ENCODE results near the gene KRT38.
A peak's percentile ranks its signal among the peaks of the same experiment; 100 is the strongest.
"Not testable (repeated sequence)": the region's sequence is repeated elsewhere in the genome, so short reads cannot be mapped to it uniquely, and the experiment has no call there.

Gene KRT38

DNA sequence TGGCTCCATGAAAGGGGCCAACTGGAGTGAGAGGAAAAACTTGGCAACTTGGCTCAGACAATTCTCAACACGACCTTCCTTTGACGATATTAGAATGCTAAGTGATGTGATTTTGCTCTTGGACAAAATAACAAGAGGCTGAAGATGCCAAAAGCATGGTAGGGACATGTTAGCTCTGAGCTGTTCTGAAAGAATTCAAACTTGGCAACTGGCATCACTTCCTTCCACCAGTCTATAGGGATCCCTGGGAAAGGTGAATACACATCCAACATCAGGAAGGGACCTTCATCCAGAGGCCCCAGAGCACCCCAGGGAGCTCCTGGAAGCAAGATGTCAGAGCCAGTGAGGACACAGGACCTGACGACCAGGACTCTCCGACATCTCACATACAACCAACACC lies 20.6 kb downstream of the KRT38 start:
- no peak for DNase-seq

DNA sequence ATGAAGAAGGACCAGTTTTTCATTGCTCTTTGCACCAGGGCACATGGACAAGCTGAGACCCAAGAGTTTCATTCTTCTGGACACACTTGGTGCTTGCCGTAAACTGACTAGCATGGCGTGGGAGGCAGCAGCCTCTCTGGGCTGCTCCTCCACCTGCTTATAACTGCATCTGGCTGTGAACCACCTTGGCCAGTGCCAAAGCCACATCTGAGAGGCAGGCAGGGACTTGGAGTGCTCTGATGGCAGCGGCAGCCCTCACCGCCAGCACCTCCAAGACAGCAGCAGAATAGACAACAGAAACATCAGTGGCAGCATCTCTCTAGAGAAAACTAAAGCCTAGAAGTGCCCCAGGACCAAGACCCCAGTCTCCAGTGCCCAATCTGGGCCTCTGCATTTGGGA lies 21.1 kb downstream of the KRT38 start:
- DNase-seq: no peak

DNA sequence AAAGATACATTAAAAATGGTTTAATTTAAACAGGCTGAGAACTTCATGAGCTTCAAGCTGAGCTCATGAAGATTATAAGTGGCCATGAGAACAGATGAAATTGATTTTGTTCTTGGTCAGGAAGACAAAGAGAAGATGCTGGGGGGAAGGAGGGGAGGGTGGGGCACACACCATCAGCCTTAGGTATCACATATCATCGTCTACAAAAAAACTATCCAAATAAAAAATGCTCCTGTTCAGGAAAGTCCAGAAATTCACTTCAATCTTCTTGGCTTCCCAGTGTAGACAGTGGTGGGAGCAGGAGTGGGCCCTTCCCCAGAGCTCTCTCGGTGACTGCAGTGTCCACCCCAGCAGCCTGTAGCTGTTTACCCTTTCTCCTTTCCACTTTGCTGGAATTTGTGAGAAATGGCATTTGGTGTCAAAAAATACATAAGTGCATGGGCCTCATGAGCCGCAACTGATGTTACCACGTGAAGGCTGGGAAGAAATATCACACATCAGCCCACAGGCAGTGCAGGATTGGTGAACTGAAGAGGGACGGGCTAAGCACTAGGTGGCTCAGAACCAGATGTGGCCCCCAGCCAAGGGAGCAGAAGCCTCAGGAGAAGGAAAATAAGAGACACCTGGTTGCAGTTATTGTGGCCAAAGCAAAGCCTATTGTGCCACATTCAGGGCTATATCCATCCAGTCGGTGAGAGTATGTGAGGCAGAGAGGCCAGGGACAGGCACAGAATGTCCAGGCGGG lies 22.5 kb downstream of the KRT38 start:
- DNase-seq: no peak

DNA sequence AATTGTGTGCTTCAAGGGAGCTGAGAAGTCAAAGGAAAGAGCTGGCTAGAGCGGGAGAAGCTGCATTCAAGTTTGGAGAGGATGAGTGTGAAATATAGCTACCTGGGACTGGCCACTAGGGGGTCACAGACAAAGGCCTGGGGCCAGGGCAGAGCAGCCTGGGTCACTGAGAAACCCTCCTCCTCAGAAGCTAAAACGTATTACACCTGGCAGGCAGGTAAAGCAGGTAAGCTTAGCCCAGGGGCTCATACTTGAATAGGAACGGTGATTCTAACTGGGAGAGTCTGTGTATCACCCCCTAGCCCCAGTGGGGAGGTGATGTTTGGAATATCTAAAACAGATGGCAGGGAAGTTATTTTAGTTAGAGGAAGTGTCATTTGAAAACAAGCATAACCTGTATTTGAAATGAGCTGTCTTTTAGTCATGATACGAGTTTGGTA lies 23.2 kb downstream of the KRT38 start:
- DNase-seq: no peak

DNA sequence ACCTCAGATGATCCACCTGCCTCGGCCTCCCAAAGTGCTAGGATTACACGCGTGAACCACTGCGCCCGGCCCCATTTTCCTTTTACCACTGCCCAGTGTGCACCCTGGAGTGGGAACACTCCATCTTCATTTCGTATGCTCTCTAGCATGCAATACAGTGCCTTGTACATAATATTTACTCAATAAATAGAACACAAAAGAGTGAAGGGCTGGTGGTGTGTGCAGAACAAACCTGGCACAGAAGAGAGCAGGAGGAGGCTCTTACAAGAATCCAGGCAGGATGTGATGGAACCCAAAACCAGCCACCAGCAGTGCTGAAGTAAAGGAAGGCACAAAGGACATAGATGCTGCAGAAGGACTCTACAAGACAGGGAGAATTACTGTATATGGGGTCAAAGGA lies 23.7 kb downstream of the KRT38 start:
- no peak for DNase-seq

DNA sequence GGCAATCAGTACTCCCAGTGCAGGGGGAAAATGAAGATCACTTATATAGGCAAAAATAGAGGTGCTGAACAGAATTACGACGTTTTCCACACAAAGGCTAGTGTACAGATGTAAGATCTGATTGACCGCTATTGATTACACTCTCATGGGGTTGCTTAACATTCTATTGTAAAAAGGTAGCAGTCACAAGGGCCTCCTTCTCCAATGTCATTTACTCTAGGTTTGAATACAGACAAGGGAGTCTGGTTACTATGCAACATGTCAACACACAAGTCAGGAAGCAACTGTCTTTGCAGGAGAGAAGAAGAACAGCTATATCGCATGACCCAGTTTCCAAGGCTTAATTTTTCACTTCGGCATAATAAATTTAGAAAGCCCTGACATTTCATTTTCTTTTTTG lies 24.3 kb downstream of the KRT38 start:
- DNase-seq: no peak

DNA sequence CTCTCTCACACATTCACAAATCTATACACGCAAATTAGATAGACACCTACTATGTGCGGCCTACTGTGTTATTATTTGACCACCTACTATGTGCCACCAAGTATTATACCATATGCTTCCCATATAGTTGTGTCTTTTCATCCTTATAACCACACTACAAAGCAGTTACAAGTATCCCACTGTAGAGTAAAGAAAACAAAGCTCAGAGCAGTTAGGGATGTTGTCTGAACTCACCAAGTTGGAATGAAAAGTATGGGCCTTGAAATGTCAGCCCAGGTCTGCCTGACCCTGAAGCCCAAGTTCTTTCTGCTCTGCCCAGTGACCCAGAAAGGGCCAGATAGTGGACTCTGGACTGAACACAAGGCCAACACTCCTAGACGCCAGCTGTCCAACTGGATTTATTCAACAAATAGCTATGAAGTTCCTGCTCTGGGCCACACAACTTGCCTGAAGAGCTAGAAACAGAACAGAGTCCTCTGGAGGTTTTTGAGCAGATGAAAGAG lies 24.9 kb downstream of the KRT38 start:
- DNase-seq: no peak

DNA sequence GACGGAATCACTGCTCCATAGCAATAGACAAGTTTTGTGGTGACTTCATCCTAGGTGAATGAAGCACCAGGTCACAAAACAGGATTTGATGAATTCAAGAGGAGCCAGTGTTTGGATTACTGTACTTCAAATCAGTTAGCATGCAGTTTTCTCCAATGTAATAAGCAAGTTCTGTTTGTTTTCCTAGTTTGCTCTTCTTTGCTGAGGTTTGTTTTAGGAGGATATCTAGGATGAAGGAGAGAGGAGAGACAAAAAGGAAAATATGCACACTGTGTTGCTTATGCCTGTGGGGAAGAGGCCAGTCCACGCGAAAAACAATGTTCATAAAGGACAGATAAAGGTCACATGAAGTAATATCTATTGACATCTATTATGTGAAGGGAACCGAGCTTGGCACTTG lies 25.4 kb downstream of the KRT38 start:
- no peak for DNase-seq

DNA sequence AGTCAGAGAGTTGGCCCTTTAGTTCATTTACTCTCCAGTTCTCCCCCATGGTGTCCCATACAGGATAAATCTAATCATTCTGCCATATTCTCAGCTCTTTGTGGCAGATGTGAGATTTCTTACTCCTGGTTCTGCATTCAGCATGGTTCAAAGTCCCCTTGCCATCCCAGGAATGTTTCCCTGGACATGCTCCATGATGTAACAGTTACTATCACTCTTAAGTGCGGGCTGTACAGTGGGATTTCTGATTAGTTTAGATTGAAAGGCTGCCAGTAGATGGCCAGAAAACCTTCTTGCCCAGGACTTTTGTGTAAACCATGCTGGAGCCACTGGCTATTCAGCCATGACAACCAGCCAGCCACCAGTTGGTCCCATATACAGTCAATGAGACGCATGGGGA lies 26.8 kb downstream of the KRT38 start:
- no peak for DNase-seq

DNA sequence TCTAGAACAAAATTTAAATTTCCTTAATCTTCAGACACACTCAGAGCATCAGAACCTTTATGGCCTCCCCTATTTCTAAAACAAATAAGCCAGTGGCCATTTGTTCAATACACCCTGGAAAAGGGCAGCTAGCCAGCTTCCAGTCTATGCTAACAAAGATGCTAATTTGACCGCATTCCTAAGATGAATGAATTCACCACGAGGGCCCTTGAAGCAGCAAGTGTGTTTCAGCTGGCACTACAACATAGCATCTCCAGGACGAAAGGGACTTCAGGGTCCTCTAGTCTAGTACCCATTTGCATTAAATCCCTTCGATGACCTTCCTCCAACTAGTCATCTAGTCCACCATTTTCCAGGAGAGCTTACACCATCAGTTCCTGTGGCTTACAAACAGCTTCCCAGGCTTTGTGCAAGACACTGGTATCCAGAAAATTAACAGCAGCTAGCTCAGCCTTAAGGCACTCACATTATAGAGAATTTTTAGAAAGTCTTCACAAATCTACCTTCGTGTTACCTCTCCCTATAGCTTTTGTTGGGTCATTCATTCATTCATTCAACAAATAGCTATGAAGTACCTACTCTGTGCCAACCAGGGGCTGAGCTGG lies 27.3 kb downstream of the KRT38 start:
- DNase-seq: no peak

DNA sequence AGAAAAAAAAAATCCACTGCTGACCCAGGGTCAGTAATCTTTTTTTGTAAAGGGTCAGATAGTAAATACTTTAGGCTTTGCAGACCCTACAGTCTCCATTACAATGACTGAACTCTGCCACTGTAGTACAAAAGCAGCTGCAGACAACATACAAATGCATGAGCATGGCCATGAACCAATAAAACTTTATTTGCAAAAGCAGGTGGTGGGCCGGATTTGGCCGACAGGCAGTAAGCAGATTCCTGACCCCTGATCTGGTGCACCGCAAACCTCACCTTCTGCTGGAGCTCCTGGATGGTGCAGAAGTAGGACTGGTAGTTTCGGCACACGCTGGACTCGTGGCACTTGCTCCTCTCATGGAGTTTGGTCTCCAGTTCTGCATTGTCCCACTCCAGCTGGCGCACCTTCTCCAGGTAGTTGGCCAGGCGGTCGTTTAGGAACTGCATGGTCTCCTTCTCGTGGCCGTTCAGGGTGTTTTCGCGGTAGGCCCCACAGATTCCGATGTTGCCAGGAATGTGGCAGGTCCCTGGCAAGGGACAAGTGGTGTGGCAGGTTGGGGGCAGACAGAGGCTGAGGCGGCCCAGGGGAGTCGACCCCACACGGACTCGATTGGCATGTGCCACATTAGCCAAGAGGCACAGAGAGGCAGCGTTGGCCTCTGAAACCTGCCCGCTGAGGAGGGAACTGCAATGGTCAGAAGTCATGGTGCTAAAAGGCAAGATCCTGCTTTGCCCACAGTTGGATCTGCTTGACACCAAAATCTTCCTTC lies 29.5 kb downstream of the KRT38 start:
- DNase-seq: no peak

DNA sequence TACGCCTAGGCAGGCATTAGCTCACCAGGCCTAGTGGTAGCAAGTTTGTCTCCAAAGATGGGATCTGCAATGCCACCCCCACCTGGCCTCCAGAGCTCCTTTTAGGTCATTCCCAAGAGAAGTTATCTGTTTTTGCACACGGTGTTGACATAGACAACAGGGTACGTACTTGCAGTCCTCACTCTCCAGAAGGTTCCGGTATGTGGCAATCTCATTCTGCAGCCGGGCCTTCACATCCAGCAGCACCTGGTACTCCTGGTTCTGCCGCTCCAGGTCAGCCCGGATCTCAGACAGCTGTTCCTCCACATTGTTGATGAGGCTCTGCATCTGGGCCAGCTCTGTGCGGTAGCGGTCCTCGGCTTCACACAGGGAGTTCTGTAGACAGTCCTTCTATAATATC lies 33.6 kb downstream of the KRT38 start:
- no peak for DNase-seq

DNA sequence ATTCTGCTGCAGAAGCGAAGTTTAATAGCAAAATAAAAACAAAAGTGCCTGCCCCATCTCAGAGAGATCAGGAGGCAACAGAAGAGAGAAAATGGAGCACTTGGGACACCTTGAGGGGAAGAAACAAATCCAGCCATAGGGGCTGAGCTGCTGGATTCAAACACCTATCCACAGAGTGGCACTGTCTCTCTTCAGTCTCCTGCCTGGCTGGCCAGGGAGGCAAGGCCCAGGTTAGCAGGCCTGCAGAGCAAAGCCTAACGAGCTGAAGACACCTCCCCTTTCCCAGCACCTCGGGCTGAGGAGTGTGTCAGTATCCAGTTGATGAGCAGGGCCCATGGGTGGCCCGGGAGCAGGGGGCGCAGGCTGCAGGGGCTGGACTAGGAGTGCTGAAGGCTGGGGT lies 34.6 kb downstream of the KRT38 start:
- DNase-seq: no peak

DNA sequence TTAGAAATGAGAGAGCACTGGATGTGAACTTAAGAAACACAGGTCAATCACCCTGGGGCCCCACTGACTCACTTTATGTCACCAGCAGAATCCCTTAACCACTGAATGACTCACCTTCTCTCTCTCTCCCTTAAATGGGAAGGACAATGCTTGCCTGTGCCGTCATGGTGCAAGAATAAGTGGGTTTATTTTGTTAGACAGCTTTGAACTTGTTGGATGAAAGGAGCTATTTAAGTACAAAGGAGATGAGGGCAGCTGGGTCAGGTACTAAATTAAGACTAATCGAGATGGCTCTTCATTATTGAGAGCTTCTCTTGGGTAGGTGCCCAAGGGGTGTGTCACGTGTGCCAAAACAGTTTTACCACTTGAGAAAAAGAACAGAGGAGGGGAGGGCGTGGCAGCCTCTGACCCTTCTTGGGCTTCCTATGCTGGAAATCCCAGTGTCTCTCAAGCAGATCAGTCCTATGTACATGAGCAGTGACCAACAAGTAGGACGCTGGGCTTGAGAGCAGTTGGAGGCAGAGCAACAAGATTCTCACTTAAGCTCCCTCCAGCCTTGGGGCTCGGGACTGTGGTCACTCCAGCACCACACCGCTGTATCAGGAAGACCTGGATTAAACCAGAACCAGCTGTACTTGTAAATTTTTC lies 36.6 kb downstream of the KRT38 start:
- DNase-seq: peak; percentile 21

DNA sequence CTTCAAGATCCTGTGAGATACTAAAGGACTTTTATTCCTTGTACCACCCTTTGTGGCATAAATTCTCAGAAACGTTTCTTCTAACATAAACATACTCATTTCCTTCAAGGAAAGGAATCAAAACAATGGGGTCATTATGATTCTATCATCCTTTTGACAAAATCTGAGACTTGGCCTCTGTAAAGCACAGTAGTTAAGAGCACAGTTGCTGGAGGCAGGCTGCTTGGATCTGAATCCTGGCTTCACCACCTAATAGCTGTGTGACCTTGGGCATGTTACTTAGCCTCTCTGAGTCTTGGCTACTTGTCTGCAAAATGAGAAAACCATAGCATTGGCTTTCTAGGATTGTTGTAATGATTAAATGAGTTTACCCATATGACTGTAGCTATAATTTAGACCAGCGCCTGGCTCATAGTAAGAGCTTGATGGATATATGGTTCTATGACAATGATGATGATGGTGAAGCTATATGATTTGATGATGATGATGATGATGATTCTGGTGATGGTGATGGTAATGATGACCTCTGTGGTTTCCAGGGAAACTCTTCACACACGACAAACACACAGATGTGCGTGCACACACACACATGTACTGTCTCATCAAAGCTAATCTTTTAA lies 37.3 kb downstream of the KRT38 start:
- no peak for DNase-seq

DNA sequence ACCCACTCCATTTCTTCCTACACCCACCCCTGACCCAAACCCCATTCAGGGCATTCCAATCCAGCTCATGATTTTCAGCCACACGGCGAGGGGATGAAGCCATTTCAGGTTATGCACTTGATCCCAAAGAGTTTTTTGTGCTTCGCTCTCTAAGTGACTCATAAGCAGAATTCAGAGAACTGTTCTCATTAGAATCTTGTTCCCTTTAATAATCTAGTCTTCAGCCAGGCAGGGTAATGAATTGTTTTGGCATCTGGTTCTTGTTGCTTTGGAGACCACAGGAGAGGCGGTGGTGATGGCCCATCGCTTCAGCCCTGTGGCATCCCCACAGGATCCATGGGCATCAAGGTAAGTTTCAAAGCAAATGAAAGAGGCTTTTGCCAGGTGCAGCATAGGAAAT lies 38.6 kb downstream of the KRT38 start:
- no peak for DNase-seq

DNA sequence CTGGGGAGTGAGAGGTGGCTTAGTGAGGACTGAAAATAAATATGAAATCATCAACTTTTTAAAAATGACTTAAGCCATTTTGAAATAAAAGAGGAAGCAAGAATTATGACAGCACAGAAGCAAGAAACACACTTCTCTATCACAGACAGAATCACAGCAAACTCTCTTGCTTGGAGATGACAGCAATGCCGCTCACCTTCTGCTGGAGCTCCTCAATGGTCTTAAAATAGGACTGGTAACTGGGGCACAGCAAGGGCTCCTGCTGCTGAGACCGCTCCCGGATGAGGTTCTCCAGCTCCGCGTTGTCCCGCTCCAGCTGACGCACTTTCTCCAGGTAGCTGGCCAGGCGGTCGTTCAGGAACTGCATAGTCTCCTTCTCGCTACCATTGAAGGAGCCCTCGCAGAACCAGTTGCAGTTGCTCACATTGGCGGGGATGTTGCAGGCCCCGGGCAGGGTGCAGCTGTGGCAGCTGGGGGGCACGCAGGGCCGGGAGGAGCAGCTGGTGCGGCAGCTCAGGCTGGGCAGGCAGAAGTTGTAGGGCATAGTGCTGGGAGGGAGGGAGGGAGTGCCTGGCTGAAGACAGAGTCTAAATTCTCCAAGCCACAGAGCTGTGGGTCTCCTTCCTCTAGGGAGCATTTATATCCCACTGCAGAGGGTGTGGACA lies 43.7 kb downstream of the KRT38 start, which contains the start of gene KRT31:
Gene KRT31 (minus strand): TSS at position 613 of the 665 bp plus-strand sequence. CDS start 69 bp downstream, at position 544.
- no peak for DNase-seq

DNA sequence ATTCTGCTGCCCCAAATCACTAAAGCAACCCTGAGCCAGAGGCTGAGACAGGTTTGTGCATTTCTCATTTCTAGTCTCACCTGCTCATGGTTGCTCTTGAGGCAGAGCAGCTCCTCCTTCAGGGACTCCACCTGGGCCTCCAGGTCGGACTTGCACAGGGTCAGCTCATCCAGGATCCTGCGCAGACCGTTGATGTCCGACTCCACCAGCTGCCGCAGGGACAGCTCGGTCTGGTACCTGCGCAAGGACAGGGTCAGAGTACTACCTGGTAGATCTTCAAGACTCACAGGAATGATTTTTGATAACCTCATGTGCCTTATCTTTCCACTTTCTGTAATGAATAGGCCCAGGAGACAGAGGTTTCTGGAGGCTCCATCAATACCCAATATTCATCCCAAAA lies 44.4 kb downstream of the KRT38 start:
- no peak for DNase-seq

DNA sequence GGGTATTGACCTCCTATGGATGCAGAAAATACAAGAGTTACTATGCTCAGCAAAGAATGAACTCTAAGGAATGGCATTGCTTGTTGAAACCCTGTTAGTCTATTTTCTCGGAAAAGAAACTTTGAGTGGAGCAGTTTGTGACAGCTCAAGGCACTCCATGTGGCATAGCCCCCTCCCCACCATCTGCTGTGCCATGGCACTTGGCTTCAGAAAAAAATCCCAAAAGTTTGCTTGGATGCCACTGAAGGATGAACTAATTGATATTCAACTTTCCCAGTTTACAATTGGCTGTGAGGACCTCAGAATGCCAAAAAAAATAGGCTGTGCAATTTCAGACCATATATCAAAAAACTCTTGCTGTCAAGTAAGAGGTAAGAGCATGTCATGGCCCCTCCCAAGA lies 45.2 kb downstream of the KRT38 start:
- DNase-seq: no peak

DNA sequence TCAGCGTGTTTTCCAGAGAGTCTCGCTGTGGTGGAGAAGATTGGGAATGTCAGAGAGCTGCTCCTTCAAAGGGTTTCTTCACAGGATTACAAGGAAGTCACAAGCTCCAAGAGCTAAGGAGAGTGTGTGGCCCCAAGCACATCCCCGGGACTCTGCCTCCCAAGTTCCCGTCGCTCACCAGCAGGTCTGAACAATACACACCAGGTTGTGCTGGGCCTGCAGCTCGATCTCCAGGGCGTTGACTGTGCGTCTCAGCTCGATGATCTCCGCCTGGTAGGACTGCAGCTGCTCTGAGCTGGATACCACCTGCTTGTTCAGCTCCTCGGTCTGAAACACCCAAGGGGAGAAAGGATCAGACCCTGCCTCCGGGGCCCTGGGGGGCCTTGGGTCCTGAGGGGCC lies 45.7 kb downstream of the KRT38 start:
- not testable (repeated sequence) for DNase-seq

DNA sequence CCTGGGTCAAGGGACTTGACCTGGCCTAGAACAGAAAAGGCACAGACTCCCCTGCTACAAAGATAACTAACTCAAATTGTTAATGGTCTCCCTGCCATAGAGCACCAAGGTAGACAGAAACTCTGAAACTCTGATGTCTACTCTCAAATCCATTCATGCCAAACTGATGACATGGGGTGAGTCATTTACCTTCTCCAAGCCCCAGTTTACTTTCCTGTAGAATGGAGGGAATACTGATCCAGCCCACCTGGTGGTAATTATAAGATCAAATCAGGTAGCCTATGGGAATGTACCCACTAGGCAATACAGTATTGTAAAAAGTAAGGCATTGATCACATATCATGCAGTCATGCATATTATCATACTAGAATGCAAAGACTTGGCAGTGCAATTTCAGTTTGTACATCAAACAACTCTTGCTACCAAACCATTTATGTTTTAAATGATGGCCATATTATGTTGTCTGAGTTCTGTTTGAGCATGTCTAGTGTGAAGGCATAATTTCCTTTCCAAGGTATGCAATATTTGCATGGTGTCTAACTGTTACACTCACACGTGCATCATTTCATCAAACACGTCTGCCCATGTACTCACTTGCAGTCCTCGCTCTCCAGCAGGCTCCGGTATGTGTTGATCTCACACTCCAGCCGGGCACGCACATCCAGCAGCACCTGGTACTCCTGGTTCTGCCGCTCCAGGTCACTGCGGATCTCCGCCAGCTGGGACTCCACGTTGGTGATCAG lies 46.4 kb downstream of the KRT38 start:
- DNase-seq: no peak

DNA sequence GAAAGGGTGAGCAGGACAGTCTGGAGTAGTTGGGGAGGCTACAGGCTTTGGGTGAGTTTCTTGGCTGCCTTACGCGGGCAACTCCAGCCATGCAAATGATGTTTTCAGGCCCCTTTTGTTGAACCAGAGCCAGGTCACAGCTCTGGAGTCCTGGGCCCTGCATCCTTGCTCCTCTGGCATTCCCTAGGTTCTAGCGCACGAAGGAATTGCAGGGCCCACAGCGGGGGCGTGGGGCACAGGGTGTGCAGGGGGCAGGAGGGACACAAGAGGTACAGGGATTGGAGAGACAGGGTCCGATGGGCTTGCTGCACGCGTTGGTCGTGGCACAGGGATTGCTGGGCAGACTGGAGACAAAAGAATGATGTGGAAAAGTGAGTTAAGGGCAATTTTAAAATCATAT lies 47.0 kb downstream of the KRT38 start:
- DNase-seq: no peak

All from SIG-M5 (cell line).